GM19193 (cell line): ENCODE data around the gene OGN.

Experiments
- POLR2A ChIP-seq: IDR thresholded peaks from 4 replicates; pipeline ENCODE4 v1.6.1; 2011; ENCODE audit not compliant: insufficient read depth, insufficient read length; ENCODE audit errors: extremely low read depth

OGN gene

GRCh38 chr9:92404042-92404836, at the start of gene OGN:
Gene OGN, minus strand, starts transcription at chr9:92404578. Its CDS starts 1,171 bp downstream, at chr9:92403407.
- no peak for TF ChIP-seq POLR2A

DNA sequence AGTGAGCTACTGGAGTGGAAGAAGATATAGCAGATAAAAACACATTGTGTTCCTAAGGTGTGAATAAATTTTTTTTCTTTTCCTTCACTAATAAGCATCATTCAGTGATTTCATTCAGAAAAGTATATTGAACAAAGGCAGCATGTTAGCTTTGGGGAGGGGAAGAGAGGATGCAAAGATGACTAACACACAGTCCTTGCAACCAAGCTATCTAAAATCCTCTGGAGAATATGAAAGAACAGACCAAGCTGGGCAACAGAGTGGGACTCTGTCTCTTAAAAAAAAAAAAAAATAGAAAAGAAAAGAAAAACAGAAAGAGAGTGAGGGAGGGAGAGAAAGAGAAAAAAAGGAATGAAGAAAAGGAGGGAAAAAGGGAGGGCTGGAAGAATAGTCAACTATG, 42.2 kb upstream of the OGN start:
- TF ChIP-seq POLR2A, result no peak

DNA sequence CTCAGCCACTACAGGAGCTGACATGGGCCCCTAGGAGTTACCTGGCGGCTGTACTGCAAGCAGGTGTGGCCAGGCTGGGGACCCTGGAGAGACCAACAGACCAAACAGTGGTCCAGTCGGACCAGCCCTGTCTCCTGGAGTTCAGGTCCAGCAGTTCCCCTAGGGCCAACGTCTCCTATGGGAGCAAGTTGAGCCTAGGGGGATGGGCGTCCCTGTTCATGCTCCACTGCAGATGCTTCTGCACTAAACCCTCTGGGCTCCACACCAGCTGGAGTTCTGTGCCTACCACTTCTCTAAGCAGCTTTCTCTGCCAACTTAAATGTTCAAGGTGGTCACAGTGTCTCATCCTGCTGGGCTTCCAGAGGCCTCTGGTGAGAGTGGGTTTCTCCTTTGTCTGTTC, 40.5 kb upstream of the OGN start:
- TF ChIP-seq POLR2A, result no peak

GRCh38 chr9:92440751-92441046, 36.3 kb upstream of the OGN start:
- TF ChIP-seq POLR2A, result no peak

- no peak for TF ChIP-seq POLR2A
Observed at GRCh38 chr9:92439921-92440750, 35.8 kb upstream of the OGN start.

- no peak for TF ChIP-seq POLR2A
Observed at GRCh38 chr9:92438900-92439526, 34.6 kb upstream of the OGN start.

GRCh38 chr9:92435263-92435662, 30.9 kb upstream of the OGN start:
- no peak for TF ChIP-seq POLR2A

- no peak for TF ChIP-seq POLR2A
Observed at GRCh38 chr9:92432972-92433548, 28.7 kb upstream of the OGN start.

- TF ChIP-seq POLR2A, result no peak
Observed at GRCh38 chr9:92432350-92432749, 28.0 kb upstream of the OGN start.

DNA sequence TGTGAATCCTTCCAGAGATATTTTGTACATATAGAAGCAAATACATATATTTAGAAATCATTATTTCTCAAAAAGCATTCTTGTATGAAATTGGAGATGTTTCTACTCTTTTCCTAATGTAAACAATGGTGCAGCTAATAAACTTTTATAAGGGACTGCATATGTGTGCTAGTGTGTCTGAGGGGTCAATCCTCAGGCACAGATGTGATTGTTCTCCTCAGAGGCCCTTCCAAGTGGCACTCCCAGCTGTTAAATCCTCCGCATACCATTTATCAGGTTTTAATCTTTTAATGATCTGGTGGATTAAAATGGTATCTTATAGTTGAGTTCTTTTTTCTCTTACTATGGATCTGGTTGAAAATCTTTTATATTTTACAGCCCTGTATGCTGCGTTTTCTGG, 25.5 kb upstream of the OGN start:
- TF ChIP-seq POLR2A, result no peak

GRCh38 chr9:92426501-92427145, 22.2 kb upstream of the OGN start:
- no peak for TF ChIP-seq POLR2A

DNA sequence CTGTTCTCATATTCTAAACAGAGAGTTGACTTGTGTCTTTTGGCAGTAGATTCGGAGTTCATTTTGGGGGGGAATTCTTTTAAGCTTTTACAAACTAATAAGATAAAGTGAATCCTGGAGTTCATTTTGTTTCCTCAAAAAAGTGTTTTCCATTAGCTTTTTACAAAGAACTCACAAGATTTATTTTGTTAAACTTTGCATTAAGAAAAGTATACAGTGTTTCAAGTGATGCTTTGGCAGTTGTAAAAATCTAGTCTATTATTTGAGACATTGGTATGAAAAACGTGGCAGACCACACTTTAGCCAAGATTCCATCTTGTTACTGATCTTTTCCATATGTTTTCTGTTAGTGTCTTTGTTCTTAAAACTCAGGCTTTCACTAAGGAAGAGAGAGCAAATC, 21.1 kb upstream of the OGN start:
- TF ChIP-seq POLR2A, result no peak

GRCh38 chr9:92424340-92424739, 20.0 kb upstream of the OGN start, which contains the start of gene OMD:
Gene OMD, minus strand, starts transcription at chr9:92424471. Its CDS starts 6,913 bp downstream, at chr9:92417558.
- TF ChIP-seq POLR2A, result no peak

DNA sequence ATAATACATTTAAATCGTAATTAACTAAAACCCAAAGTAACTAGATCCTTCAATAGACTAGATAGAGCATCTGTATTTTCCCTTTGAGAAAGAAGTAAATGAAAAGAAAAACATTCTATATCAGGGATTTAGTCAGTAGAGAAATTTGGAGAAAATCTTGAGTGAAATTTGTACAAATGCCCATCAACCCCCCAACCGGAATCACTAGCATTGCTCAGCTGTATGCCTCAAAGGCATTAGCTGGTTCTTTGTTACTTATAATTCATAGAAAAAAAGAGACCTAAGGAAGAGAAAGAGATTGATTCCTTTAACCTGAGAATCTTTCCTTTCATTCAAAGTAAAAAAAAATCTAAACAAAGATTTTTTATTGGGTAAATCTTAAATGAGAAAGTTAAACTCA, 19.2 kb upstream of the OGN start:
- TF ChIP-seq POLR2A, result no peak
